Epithelial cell of proximal tubule (primary cell): ENCODE data around the gene GSK3A. TPM values are rescaled to one million over a fixed set of nuclear protein-coding genes. Genes with fewer than 3 reads are reported as not detected.

Source experiments
- DNase-seq: peaks from one replicate; pipeline ENCODE4 v3.0.0-alpha.2; 2011; ENCODE audit warnings: low read depth
- H3K4me3 ChIP-seq: 2 replicates; pipeline ENCODE4 v1.5.1; 2011; ENCODE audit warnings: low read depth, mild to moderate bottlenecking, low read length
- total RNA-seq: library from RNA; depleted of rRNA; stranded (reverse); fragments of >200 nt; gene quantifications from 2 replicates; pipeline ENCODE4 v1.2.3, GENCODE V29; 2015
- TF ChIP-seq, protein P1 (sequence below): conservative IDR thresholded peaks from 2 replicates; pipeline ENCODE4 v1.5.1; 2012; ENCODE audit warnings: low read depth, mild to moderate bottlenecking, low read length

The GSK3A gene
- total RNA-seq, 1 donor from 2014 or later = 33.9 TPM

DNA sequence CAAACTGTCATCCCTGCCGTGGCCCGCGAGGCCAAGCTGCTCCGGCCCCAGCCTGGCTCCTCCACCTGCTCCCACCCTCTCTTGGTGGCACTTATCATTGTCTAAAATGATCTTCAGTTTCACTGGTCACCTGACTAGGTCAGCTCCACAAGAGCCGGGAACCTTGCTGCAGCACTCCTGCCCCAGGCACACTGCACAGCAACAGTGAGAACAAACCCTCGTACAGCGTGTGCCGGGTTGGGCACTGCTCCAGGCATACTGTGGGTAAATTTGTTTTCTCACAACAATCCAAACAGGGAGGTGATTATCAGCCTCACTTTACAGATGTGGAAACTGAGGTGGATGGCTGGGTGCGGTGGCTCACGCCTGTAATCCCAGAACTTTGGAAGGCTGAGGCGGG lies 33.8 kb downstream of the GSK3A start:
- no peak for DNase-seq
- no peak overlapping the region for H3K4me3 ChIP-seq
- TF ChIP-seq, protein P1, sequence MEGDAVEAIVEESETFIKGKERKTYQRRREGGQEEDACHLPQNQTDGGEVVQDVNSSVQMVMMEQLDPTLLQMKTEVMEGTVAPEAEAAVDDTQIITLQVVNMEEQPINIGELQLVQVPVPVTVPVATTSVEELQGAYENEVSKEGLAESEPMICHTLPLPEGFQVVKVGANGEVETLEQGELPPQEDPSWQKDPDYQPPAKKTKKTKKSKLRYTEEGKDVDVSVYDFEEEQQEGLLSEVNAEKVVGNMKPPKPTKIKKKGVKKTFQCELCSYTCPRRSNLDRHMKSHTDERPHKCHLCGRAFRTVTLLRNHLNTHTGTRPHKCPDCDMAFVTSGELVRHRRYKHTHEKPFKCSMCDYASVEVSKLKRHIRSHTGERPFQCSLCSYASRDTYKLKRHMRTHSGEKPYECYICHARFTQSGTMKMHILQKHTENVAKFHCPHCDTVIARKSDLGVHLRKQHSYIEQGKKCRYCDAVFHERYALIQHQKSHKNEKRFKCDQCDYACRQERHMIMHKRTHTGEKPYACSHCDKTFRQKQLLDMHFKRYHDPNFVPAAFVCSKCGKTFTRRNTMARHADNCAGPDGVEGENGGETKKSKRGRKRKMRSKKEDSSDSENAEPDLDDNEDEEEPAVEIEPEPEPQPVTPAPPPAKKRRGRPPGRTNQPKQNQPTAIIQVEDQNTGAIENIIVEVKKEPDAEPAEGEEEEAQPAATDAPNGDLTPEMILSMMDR = no peak

DNA sequence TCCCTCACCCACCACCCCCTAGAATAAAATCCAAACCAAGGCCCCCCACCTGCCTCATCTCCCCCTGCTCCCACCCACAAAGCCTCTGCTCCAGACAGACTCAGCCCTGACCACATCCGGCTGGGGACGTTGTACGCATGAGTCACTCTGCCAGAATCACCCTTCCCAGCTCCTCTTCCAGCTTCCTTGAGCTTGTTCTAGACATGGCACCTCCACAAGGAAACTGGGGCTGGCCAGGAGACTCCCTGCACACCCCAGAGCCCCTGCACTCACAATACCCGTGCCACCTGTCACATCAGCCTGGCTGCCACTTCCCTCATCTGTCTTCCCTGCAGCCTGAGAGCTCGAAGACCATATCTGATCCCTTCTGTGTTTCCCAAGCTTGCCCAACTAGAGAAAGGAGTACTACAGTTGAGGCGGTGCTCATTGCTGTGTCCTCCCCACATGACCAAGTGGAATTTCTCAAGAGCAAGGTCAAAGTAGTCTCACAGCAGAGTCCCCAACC lies 34.6 kb downstream of the GSK3A start:
- no peak for DNase-seq
- no peak overlapping the region for H3K4me3 ChIP-seq
- TF ChIP-seq, protein P1 = no peak

DNA sequence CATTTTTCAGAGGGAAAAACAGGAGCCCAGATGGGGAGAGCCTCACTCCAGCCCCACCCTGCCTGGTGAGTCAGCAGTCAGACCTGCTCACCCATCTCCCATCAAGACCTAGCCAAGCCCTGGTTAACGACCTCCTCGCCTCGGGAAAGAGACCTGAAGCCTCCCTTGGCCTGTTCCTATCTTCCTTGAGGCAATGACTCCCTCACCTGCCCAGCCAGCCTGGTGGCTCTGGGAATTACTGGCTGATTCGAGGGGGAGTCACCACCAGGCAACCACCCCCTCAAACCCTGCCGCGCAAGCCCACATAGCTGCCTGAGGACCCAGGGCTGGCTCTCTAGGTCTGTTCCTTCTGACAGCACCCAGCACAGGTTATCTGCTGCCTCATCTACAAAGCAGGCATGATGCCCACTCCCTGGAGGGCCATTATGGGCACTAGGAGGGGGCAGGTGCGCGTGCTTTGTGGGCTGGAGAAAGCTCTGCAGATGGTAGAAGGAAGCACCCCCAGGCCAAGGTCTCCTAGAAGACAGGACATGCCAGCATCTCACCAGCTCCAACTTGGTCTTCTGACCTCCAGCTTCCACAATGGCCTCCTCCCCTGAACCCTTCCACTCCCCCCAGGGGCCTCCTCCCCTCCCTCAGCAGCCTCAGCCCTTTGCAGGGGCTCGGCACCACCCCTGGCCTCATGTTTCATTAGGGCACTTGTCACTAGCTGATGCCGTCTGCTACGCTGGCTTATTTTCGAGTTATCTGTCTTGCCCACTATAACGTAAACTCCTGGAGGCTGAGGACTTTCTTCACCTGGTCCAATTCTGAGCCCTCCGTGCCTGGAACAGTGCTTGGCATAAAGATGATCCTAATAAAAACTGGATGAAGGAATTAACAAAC lies 35.3 kb downstream of the GSK3A start:
- TF ChIP-seq, protein P1 = no peak
- no peak for DNase-seq
- no peak overlapping the region for H3K4me3 ChIP-seq

DNA sequence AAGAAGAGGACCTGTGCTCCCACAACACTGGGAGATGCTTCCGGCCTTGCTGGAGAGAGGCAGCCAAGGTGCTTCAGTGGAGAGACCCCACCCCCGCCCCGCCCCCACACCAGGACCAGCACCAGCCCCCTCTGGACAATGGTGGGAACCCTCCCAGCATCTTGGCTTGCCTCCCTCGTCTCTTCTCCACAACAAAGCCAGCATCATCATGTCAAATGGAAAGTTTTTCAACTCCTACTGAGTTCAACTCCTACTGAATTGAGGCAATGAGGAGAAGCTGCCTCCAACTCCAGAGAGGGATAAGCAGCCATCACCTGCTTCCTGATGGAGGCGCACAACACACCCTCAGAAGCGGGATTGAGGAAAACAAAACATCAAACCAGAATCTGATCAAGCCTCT lies 37.7 kb downstream of the GSK3A start:
- DNase-seq = no peak
- TF ChIP-seq, protein P1 = no peak
- H3K4me3 ChIP-seq = no peak overlapping the region

- DNase-seq = no peak
- H3K4me3 ChIP-seq = no peak overlapping the region
- TF ChIP-seq, protein P1 = no peak
Measured at GRCh38 chr19:42203700-42204099, 38.7 kb downstream of the GSK3A start.

- DNase-seq = no peak
- TF ChIP-seq, protein P1 = no peak
- no peak overlapping the region for H3K4me3 ChIP-seq
Measured at GRCh38 chr19:42202290-42202880, 40.0 kb downstream of the GSK3A start.
